Activated CD4-positive, alpha-beta memory T cell treated with anti-CD3 and anti-CD28 coated beads, Interleukin-2, amount 10 ng/mL, durations not matched to agents 7 days and 5 days (primary cell): ENCODE results near the gene TVP23B. TPM values are rescaled to one million over a fixed set of nuclear protein-coding genes. Genes with fewer than 3 reads are reported as not detected.
"Not testable (repeated sequence)": the region's sequence is repeated elsewhere in the genome, so short reads cannot be mapped to it uniquely, and the experiment has no call there.

ENCODE experiments used
- CTCF ChIA-PET: fragments of 350-600 bp; sonication (Branson Sonifier 250); formaldehyde crosslinking; loops from one replicate; lab custom pipeline; 2021; ENCODE audit warnings: antibody characterized with exemption, inconsistent platforms; lab: Charles Lee
- POLR2A ChIA-PET: fragments of 350-600 bp; sonication (Branson Sonifier 250); formaldehyde crosslinking; loops from one replicate; lab custom pipeline; 2021; ENCODE audit warnings: antibody characterized with exemption; lab: Charles Lee
- DNase-seq: peaks from one replicate; pipeline ENCODE4 v3.0.0-alpha.2; 2020
- H3K27ac Mint-ChIP-seq: one replicate; pipeline ENCODE4 v1.8.0; 2021; ENCODE audit warnings: mild to moderate bottlenecking, mixed read lengths
- H3K27me3 Mint-ChIP-seq: one replicate; pipeline ENCODE4 v1.8.0; 2021; ENCODE audit warnings: mixed read lengths
- H3K36me3 Mint-ChIP-seq: one replicate; pipeline ENCODE4 v1.8.0; 2021; ENCODE audit warnings: low read depth, mixed read lengths
- H3K4me1 Mint-ChIP-seq: one replicate; pipeline ENCODE4 v1.8.0; 2021; ENCODE audit warnings: mixed read lengths
- H3K4me3 Mint-ChIP-seq: one replicate; pipeline ENCODE4 v1.8.0; 2021; ENCODE audit warnings: mild to moderate bottlenecking, mixed read lengths
- H3K9me3 Mint-ChIP-seq: one replicate; pipeline ENCODE4 v1.8.0; 2021; ENCODE audit warnings: mixed read lengths
- total RNA-seq, 2 experiments: library from RNA; stranded (reverse); gene quantifications; one replicate each; pipeline ENCODE4 v1.2.3, GENCODE V29; 2021

The TVP23B gene
- total RNA-seq, 2 experiments from 2014 or later = 25.5 to 27.4 TPM

- CTCF ChIA-PET = interaction anchor here (1.0 to 1.1 kb wide), 2 partner anchors 39 to 138 kb away, joined by 3 read pairs; no protein-coding TSS in a partner anchor
- H3K4me3 Mint-ChIP-seq, H3K27ac Mint-ChIP-seq, POLR2A ChIA-PET, H3K4me1 Mint-ChIP-seq, H3K36me3 Mint-ChIP-seq, H3K9me3 Mint-ChIP-seq: not testable (repeated sequence)
- H3K27me3 Mint-ChIP-seq = peaks cover 16% of the 10 kb centered on the region
- DNase-seq = peak; percentile 38
Observed at GRCh38 chr17:18816489-18817371, 35.7 kb downstream of the TVP23B start.

GRCh38 chr17:18821430-18821829 is 40.4 kb downstream of the TVP23B start:
- H3K36me3 Mint-ChIP-seq, H3K9me3 Mint-ChIP-seq, DNase-seq, POLR2A ChIA-PET, CTCF ChIA-PET, H3K4me3 Mint-ChIP-seq, H3K27ac Mint-ChIP-seq, H3K4me1 Mint-ChIP-seq: not testable (repeated sequence)
- H3K27me3 Mint-ChIP-seq = peaks cover 24% of the 10 kb centered on the region

- H3K9me3 Mint-ChIP-seq, H3K36me3 Mint-ChIP-seq, DNase-seq, H3K4me3 Mint-ChIP-seq, POLR2A ChIA-PET, H3K27ac Mint-ChIP-seq, CTCF ChIA-PET, H3K27me3 Mint-ChIP-seq, H3K4me1 Mint-ChIP-seq: not testable (repeated sequence)
Observed at GRCh38 chr17:18827613-18828012, 46.6 kb downstream of the TVP23B start.

- ChIA-PET POLR2A (interaction anchor here (1.2 kb wide), 1 partner anchor 10 kb away, joined by 3 read pairs; the partner anchor contains the start of gene PRPSAP2), CTCF (no interaction called here)
- H3K4me1 Mint-ChIP-seq = no peaks in the 10 kb centered on the region
- H3K27me3 Mint-ChIP-seq = peaks cover 3% of the 10 kb centered on the region
- no peak for DNase-seq
- H3K4me3 Mint-ChIP-seq = no peak overlapping the region
- H3K36me3 Mint-ChIP-seq = no peaks in the 10 kb centered on the region
- H3K27ac Mint-ChIP-seq = no peak overlapping the region
- no peaks in the 10 kb centered on the region for H3K9me3 Mint-ChIP-seq
Observed at GRCh38 chr17:18848501-18848900, 67.5 kb downstream of the TVP23B start.

GRCh38 chr17:18850679-18851078 is 69.7 kb downstream of the TVP23B start:
- Mint-ChIP-seq H3K27me3 (no peaks in the 10 kb centered on the region), H3K4me3 (no peak overlapping the region), H3K4me1 (peaks cover 8% of the 10 kb centered on the region), H3K36me3 (no peaks in the 10 kb centered on the region), H3K27ac (no peak overlapping the region), H3K9me3 (no peaks in the 10 kb centered on the region)
- POLR2A ChIA-PET = interaction anchor here (0.9 kb wide), 1 partner anchor 8 kb away, joined by 4 read pairs; no protein-coding TSS in a partner anchor
- CTCF ChIA-PET = interaction anchor here (1.5 kb wide), 1 partner anchor 110 kb away, joined by 4 read pairs; no protein-coding TSS in a partner anchor
- no peak for DNase-seq

- Mint-ChIP-seq H3K4me1 (peaks cover 13% of the 10 kb centered on the region), H3K4me3 (no peak overlapping the region), H3K27me3 (no peaks in the 10 kb centered on the region), H3K9me3 (no peaks in the 10 kb centered on the region), H3K36me3 (no peaks in the 10 kb centered on the region), H3K27ac (no peak overlapping the region)
- ChIA-PET CTCF (interaction anchor here (1.5 kb wide), 1 partner anchor 110 kb away, joined by 4 read pairs; no protein-coding TSS in a partner anchor), POLR2A (interaction anchor here (1.9 kb wide), 1 partner anchor 10 kb away, joined by 4 read pairs; no protein-coding TSS in a partner anchor)
- no peak for DNase-seq
Observed at GRCh38 chr17:18851201-18851600, 70.2 kb downstream of the TVP23B start.

GRCh38 chr17:18854956-18855355 is 74.0 kb downstream of the TVP23B start:
- Mint-ChIP-seq H3K4me1 (peaks cover 34% of the 10 kb centered on the region), H3K4me3 (peak overlapping the region; percentile 89), H3K27me3 (no peaks in the 10 kb centered on the region), H3K36me3 (peaks cover 2% of the 10 kb centered on the region), H3K9me3 (no peaks in the 10 kb centered on the region), H3K27ac (no peak overlapping the region)
- no peak for DNase-seq
- ChIA-PET POLR2A (no interaction called here), CTCF (interaction anchor here (0.6 to 1.0 kb wide), 2 partner anchors 38 to 495 kb away, joined by 3 read pairs; no protein-coding TSS in a partner anchor)

GRCh38 chr17:18855831-18856569 is 75.0 kb downstream of the TVP23B start:
- peaks cover 2% of the 10 kb centered on the region for H3K36me3 Mint-ChIP-seq
- H3K4me1 Mint-ChIP-seq = peaks cover 45% of the 10 kb centered on the region
- DNase-seq = peak; percentile 92
- CTCF ChIA-PET = interaction anchor here (0.6 to 1.0 kb wide), 2 partner anchors 39 to 496 kb away, joined by 3 read pairs; no protein-coding TSS in a partner anchor
- peak overlapping the region; percentile 89 for H3K4me3 Mint-ChIP-seq
- no peaks in the 10 kb centered on the region for H3K9me3 Mint-ChIP-seq
- POLR2A ChIA-PET = no interaction called here
- no peaks in the 10 kb centered on the region for H3K27me3 Mint-ChIP-seq
- peak overlapping the region; percentile 65 for H3K27ac Mint-ChIP-seq

Other genes starting within 250 kb of the TVP23B start
- not detected for gene TBC1D28, start 136.8 kb upstream of the TVP23B start, total RNA-seq
- 1 to 10 TPM; 1.2 to 1.8 TPM for gene FOXO3B, start 98.9 kb upstream of the TVP23B start, total RNA-seq
- gene FBXW10, start 37.1 kb upstream of the TVP23B start, total RNA-seq = not detected
- gene PRPSAP2, start 76.9 kb downstream of the TVP23B start, total RNA-seq = 10 to 100 TPM; 36.0 to 36.6 TPM
- gene SLC5A10, start 171.0 kb downstream of the TVP23B start, total RNA-seq = not detected
- gene FAM83G, start 223.6 kb downstream of the TVP23B start, total RNA-seq = 1 to 10 TPM; 6.4 to 6.5 TPM